ENCODE measurements around the gene CCDC57.

- TF ChIP-seq CTCF (conservative IDR thresholded peaks at IDR 0.05; ENCODE audit: low read depth, low read length), result no peak
- TF ChIP-seq EZH2 (IDR thresholded peaks at IDR 0.05; ENCODE audit: low read length, unreplicated experiment), result no peak
Observed at GRCh38 chr17:82246365-82247181, 33.9 kb upstream of the CCDC57 start.
